Liver (tissue), 3 donors: ENCODE data around the gene RHPN2.
"Not testable (repeated sequence)": the region's sequence is repeated elsewhere in the genome, so short reads cannot be mapped to it uniquely, and the experiment has no call there.

Experiments
- CTCF ChIP-seq: fragments of 150-350 bp; IDR thresholded peaks from 2 replicates; pipeline ENCODE4 v1.5.1; 2017; ENCODE audit warnings: improper control_type of control experiment, low read depth, low read length; ENCODE audit not compliant: missing input control
- EGR1 ChIP-seq, 2 donors: IDR thresholded peaks; 2 replicates each; pipeline ENCODE4 v1.6.1; 2016 to 2018; ENCODE audit warnings: antibody characterized with exemption in 2 of 2, low read depth in 2 of 2
- RAD21 ChIP-seq, 2 donors: IDR thresholded peaks; 2 replicates each; pipeline ENCODE4 v1.6.1; 2016; ENCODE audit warnings: antibody characterized with exemption in 2 of 2, mild to moderate bottlenecking in 2 of 2
- REST ChIP-seq: IDR thresholded peaks from 2 replicates; pipeline ENCODE4 v1.6.1; 2016; ENCODE audit warnings: antibody characterized with exemption, mild to moderate bottlenecking
- RXRA ChIP-seq, 2 donors: IDR thresholded peaks; 2 replicates each; pipeline ENCODE4 v1.6.1; 2017 to 2018; ENCODE audit warnings: antibody characterized with exemption in 2 of 2, mild to moderate bottlenecking in 1 of 2
- SP1 ChIP-seq: IDR thresholded peaks from 2 replicates; pipeline ENCODE4 v1.6.1; 2018; ENCODE audit warnings: antibody characterized with exemption, mild to moderate bottlenecking
- TAF1 ChIP-seq: conservative IDR thresholded peaks from 2 replicates; pipeline ENCODE4 v1.6.1; 2016; ENCODE audit warnings: antibody characterized with exemption, mild to moderate bottlenecking
- YY1 ChIP-seq: IDR thresholded peaks from 2 replicates; pipeline ENCODE4 v1.6.1; 2016; ENCODE audit warnings: antibody characterized with exemption, mild to moderate bottlenecking
- TF ChIP-seq, protein P1 (sequence below): IDR thresholded peaks from 2 replicates; pipeline ENCODE4 v1.6.1; 2016; ENCODE audit warnings: antibody characterized with exemption
- TF ChIP-seq, protein P2 (sequence below): IDR thresholded peaks from 2 replicates; pipeline ENCODE4 v1.6.1; 2016; ENCODE audit warnings: antibody characterized with exemption
- donor health status: healthy.
- donor health status: healthy.

DNA sequence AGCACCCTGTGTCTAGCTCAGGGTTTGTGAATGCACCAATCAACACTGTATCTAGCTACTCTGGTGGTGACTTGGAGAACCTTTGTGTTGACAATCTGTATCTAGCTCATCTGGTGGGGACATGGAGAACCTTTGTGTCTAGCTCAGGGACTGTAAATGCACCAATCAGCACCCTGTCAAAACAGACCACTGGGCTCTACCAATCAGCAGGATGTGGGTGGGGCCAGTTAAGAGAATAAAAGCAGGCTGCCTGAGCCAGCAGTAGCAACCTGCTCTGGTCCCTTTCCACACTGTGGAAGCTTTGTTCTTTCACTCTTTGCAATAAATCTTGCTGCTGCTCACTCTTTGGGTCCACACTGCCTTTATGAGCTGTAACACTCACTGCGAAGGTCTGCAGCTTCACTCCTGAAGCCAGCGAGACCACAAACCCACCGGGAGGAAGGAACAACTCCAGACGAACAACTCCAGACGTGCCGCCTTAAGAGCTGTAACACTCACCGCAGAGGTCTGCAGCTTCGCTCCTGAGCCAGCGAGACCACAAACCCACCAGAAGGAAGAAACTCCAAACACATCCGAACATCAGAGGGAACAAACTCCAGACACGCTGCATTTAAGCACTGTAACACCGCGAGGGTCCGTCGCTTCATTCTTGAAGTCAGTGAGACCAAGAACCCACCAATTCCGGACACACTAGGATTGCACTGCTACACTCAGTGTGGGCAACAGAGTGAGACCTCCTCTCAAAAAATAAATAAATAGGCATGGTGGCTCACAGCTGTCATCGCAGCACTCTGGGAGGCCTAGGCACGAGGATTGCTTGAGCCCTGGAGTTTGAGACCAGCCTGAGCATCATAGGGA is 27.3 kb downstream of the RHPN2 start:
- TF ChIP-seq CTCF; RAD21 (IDR thresholded peaks at IDR 0.05); YY1; EGR1 (IDR thresholded peaks at IDR 0.05; ENCODE audit: low read depth in 2 of 2); REST; RXRA (IDR thresholded peaks at IDR 0.05): not testable (repeated sequence)
- TF ChIP-seq TAF1 (peak; percentile 59), SP1 (peak; percentile 64)
- TF ChIP-seq, protein P1, sequence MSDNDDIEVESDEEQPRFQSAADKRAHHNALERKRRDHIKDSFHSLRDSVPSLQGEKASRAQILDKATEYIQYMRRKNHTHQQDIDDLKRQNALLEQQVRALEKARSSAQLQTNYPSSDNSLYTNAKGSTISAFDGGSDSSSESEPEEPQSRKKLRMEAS = not testable (repeated sequence)
- TF ChIP-seq, protein P2, sequence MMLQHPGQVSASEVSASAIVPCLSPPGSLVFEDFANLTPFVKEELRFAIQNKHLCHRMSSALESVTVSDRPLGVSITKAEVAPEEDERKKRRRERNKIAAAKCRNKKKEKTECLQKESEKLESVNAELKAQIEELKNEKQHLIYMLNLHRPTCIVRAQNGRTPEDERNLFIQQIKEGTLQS = not testable (repeated sequence)
